ENCODE data around the gene AUP1.

Gene AUP1

DNA sequence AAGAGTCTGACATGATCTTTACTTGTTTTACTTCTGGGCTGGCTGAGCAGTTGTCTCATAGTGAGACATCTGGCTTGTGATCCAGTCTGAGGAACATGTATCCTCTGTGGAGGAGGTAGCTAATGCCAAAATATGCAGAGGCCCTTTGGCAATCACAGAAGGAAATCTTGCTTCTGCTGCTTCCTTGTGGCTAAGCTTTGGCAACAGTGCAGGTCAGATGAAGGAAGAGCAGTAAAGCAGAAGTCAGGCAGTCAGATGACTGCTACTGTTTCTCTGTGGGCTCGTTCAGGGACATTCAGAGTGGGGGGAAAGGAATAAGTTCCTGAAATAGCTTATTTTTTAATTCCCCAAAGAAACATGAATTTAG lies 47.3 kb upstream of the AUP1 start:
- H3K9me2 ChIP-seq (replicated peaks; ENCODE audit: insufficient read depth, low read length), result no peaks in the 10 kb centered on the region
- no peak overlapping the region for H3K27ac ChIP-seq (ENCODE audit: low read depth, low read length)
- no peak overlapping the region for H3K9ac ChIP-seq (ENCODE audit: low read length)
- no peaks in the 10 kb centered on the region for H3K27me3 ChIP-seq (ENCODE audit: low read length)
- no peaks in the 10 kb centered on the region for H3K9me3 ChIP-seq (ENCODE audit: insufficient read depth, low read length)
- H4K20me1 ChIP-seq (ENCODE audit: low read depth, low read length), result no peaks in the 10 kb centered on the region
- no peak overlapping the region for H2AFZ ChIP-seq (ENCODE audit: low read depth, low read length, severe bottlenecking)
- H3K4me3 ChIP-seq (ENCODE audit: insufficient read depth, low read length, poor library complexity, severe bottlenecking), result no peak overlapping the region
- 0 out of 2 replicates have a peak, but pooled peaks cover 5% of the 10 kb centered on the region for H3F3A ChIP-seq (ENCODE audit: insufficient read depth)
- H3K36me3 ChIP-seq (ENCODE audit: low read length), result no peaks in the 10 kb centered on the region
- TF ChIP-seq, protein P1, sequence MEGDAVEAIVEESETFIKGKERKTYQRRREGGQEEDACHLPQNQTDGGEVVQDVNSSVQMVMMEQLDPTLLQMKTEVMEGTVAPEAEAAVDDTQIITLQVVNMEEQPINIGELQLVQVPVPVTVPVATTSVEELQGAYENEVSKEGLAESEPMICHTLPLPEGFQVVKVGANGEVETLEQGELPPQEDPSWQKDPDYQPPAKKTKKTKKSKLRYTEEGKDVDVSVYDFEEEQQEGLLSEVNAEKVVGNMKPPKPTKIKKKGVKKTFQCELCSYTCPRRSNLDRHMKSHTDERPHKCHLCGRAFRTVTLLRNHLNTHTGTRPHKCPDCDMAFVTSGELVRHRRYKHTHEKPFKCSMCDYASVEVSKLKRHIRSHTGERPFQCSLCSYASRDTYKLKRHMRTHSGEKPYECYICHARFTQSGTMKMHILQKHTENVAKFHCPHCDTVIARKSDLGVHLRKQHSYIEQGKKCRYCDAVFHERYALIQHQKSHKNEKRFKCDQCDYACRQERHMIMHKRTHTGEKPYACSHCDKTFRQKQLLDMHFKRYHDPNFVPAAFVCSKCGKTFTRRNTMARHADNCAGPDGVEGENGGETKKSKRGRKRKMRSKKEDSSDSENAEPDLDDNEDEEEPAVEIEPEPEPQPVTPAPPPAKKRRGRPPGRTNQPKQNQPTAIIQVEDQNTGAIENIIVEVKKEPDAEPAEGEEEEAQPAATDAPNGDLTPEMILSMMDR (IDR thresholded peaks at IDR 0.05; ENCODE audit: insufficient read depth, low read length, poor library complexity, severe bottlenecking), result no peak
- no peak for TF ChIP-seq EZH2phosphoT487 (conservative IDR thresholded peaks at IDR 0.05; ENCODE audit: low read length)
- H3K4me2 ChIP-seq (ENCODE audit: low read depth, low read length, poor library complexity, severe bottlenecking), result no peak overlapping the region
- no peaks in the 10 kb centered on the region for H3K79me2 ChIP-seq (ENCODE audit: insufficient read depth, low read length)

DNA sequence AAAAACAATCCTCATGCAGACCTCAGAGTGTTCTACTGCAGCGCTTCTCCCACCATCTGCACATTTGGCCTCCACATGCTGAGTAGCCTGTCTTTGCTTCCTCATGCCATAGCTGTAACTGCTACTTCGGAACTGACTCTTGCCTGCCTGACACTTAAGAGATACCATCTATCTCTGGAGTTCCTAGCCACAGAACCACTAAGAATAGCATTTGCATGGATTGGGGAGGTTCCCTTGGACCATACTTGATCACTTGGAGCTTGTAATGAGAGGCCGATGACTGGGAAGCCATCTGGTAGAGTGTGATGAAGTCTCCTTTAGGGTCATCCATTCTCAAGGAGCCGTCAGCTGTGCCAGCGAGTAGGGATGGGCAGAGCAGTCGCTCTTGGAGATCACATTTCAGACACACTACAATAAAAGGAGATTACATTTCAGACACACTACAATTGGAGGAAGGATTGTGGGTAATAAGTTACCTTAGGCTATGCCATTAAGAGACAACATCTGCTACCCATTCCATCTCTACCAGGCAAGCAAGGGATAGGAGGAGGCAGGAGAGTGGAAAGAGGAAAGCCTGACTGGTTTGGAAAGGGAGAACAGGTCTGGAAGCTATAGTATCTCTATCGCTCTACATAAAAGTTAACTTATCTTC lies 46.8 kb upstream of the AUP1 start:
- H3K27me3 ChIP-seq (ENCODE audit: low read length), result no peaks in the 10 kb centered on the region
- no peak overlapping the region for H3K27ac ChIP-seq (ENCODE audit: low read depth, low read length)
- no peaks in the 10 kb centered on the region for H3K36me3 ChIP-seq (ENCODE audit: low read length)
- no peak overlapping the region for H2AFZ ChIP-seq (ENCODE audit: low read depth, low read length, severe bottlenecking)
- H3F3A ChIP-seq (ENCODE audit: insufficient read depth), result 0 out of 2 replicates have a peak, but pooled peaks cover 5% of the 10 kb centered on the region
- H3K4me3 ChIP-seq (ENCODE audit: insufficient read depth, low read length, poor library complexity, severe bottlenecking), result no peak overlapping the region
- H3K4me2 ChIP-seq (ENCODE audit: low read depth, low read length, poor library complexity, severe bottlenecking), result no peak overlapping the region
- H3K79me2 ChIP-seq (ENCODE audit: insufficient read depth, low read length), result no peaks in the 10 kb centered on the region
- TF ChIP-seq, protein P1 (IDR thresholded peaks at IDR 0.05; ENCODE audit: insufficient read depth, low read length, poor library complexity, severe bottlenecking), result no peak
- no peak for TF ChIP-seq EZH2phosphoT487 (conservative IDR thresholded peaks at IDR 0.05; ENCODE audit: low read length)
- no peak overlapping the region for H3K9ac ChIP-seq (ENCODE audit: low read length)
- H4K20me1 ChIP-seq (ENCODE audit: low read depth, low read length), result no peaks in the 10 kb centered on the region
- no peaks in the 10 kb centered on the region for H3K9me2 ChIP-seq (replicated peaks; ENCODE audit: insufficient read depth, low read length)
- H3K9me3 ChIP-seq (ENCODE audit: insufficient read depth, low read length), result no peaks in the 10 kb centered on the region

DNA sequence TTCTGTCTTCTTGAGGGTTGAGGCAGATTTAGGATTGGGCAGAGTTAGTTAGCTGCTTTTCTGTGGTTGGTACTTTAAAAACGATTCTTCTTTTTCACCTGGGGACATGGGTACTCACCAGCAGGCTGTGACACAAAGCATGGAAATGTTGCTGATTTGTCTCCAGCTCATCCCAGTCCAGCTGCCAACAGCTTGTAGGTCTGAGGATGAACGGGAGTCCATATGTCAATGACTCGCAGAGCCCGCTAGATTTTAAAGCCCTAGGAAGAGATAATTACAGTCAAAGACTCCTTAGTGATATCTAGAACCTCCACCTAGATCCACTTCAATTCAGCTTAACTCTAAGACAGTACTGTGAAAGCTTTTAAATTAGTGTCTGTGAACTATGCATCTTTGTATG lies 45.8 kb upstream of the AUP1 start:
- no peaks in the 10 kb centered on the region for H3K9me3 ChIP-seq (ENCODE audit: insufficient read depth, low read length)
- no peak overlapping the region for H3K9ac ChIP-seq (ENCODE audit: low read length)
- no peak for TF ChIP-seq EZH2phosphoT487 (conservative IDR thresholded peaks at IDR 0.05; ENCODE audit: low read length)
- TF ChIP-seq, protein P1 (IDR thresholded peaks at IDR 0.05; ENCODE audit: insufficient read depth, low read length, poor library complexity, severe bottlenecking), result no peak
- 0 out of 2 replicates have a peak, but pooled peaks cover 5% of the 10 kb centered on the region for H3F3A ChIP-seq (ENCODE audit: insufficient read depth)
- no peaks in the 10 kb centered on the region for H4K20me1 ChIP-seq (ENCODE audit: low read depth, low read length)
- H3K27ac ChIP-seq (ENCODE audit: low read depth, low read length), result no peak overlapping the region
- H3K4me3 ChIP-seq (ENCODE audit: insufficient read depth, low read length, poor library complexity, severe bottlenecking), result no peak overlapping the region
- no peak overlapping the region for H2AFZ ChIP-seq (ENCODE audit: low read depth, low read length, severe bottlenecking)
- no peaks in the 10 kb centered on the region for H3K36me3 ChIP-seq (ENCODE audit: low read length)
- no peak overlapping the region for H3K4me2 ChIP-seq (ENCODE audit: low read depth, low read length, poor library complexity, severe bottlenecking)
- no peaks in the 10 kb centered on the region for H3K79me2 ChIP-seq (ENCODE audit: insufficient read depth, low read length)
- no peaks in the 10 kb centered on the region for H3K27me3 ChIP-seq (ENCODE audit: low read length)
- H3K9me2 ChIP-seq (replicated peaks; ENCODE audit: insufficient read depth, low read length), result no peaks in the 10 kb centered on the region
